ENCODE measurements around the gene IST1. TPM values are rescaled to one million over a fixed set of nuclear protein-coding genes. Genes with fewer than 3 reads are reported as not detected.

The IST1 gene
- total RNA-seq, 1 donor from 2014 or later, result 116 TPM

GRCh38 chr16:71882505-71883167 is 12.7 kb upstream of the IST1 start:
- peak in 1 of 2 donors; percentile 87 for DNase-seq (ENCODE audit: low spot score in 2 of 2)
- H3K4me1 ChIP-seq, result peaks cover 0 to 4% of the 10 kb centered on the region in 2 donors
- H3K27ac ChIP-seq, result peak overlapping the region; percentile 94 to 95
- intact Hi-C loops (cut with DNase I), result loop anchor here (1.0 to 5.0 kb wide), 4 partner anchors 36 to 79 kb away; no protein-coding TSS in a partner anchor
- no peaks in the 10 kb centered on the region for H3K27me3 ChIP-seq
- no peaks in the 10 kb centered on the region for H3K9me3 ChIP-seq
- TF ChIP-seq CTCF (IDR thresholded peaks at IDR 0.05), result peak; percentile 53 to 89 (median 86)
- peaks cover 0 to 25% of the 10 kb centered on the region in 2 donors for H3K36me3 ChIP-seq
- peak overlapping the region; percentile 79 to 87 for H3K4me3 ChIP-seq

- TF ChIP-seq CTCF (IDR thresholded peaks at IDR 0.05), result no peak
- Histone ChIP-seq H3K4me3 (peak overlapping the region; percentile 79 to 87), H3K4me1 (peaks cover 0 to 4% of the 10 kb centered on the region in 2 donors), H3K9me3 (no peaks in the 10 kb centered on the region), H3K27me3 (no peaks in the 10 kb centered on the region), H3K27ac (peak overlapping the region; percentile 94 to 95), H3K36me3 (peaks cover 0 to 23% of the 10 kb centered on the region in 2 donors)
- intact Hi-C loops (cut with DNase I), result loop anchor here (1.0 to 5.0 kb wide), 4 partner anchors 37 to 78 kb away; no protein-coding TSS in a partner anchor
- DNase-seq (ENCODE audit: low spot score in 2 of 2), result peak in 1 of 2 donors; percentile 71
These were observed 12.0 kb upstream of the IST1 start for GRCh38 chr16:71883168-71883848.

GRCh38 chr16:71883849-71884638 is 11.3 kb upstream of the IST1 start, which contains the start of gene ZNF821:
Gene ZNF821, minus strand, starts transcription at chr16:71884182. Its CDS starts 4,236 bp downstream, at chr16:71879946.
- Histone ChIP-seq H3K4me1 (peaks cover 0 to 4% of the 10 kb centered on the region in 2 donors), H3K9me3 (no peaks in the 10 kb centered on the region), H3K27ac (peak within 1 kb of the TSS; percentile 94 to 95), H3K27me3 (no peaks in the 10 kb centered on the region), H3K36me3 (peaks cover 0 to 15% of the 10 kb centered on the region in 2 donors), H3K4me3 (peak within 1 kb of the TSS; percentile 79 to 87)
- TF ChIP-seq CTCF (IDR thresholded peaks at IDR 0.05), result peak; percentile 16 to 45 (median 40)
- DNase-seq (ENCODE audit: low spot score in 2 of 2), result peak in 1 of 2 donors; percentile 89
- intact Hi-C loops (cut with DNase I), result loop anchor here (1.0 to 5.0 kb wide), 7 partner anchors 11 to 161 kb away; partner anchors contain the start of genes AP1G1 and IST1

- peaks cover 0 to 4% of the 10 kb centered on the region in 2 donors for H3K4me1 ChIP-seq
- DNase-seq (ENCODE audit: low spot score in 2 of 2), result no peak
- H3K27me3 ChIP-seq, result no peaks in the 10 kb centered on the region
- H3K9me3 ChIP-seq, result no peaks in the 10 kb centered on the region
- H3K27ac ChIP-seq, result no peak overlapping the region
- TF ChIP-seq CTCF (IDR thresholded peaks at IDR 0.05), result no peak
- H3K36me3 ChIP-seq, result peaks cover 0 to 4% of the 10 kb centered on the region in 2 donors
- intact Hi-C loops (cut with DNase I), result no loop called here
- peak overlapping the region in 1 of 2 donors; percentile 79 for H3K4me3 ChIP-seq
These were observed 10.1 kb upstream of the IST1 start for GRCh38 chr16:71885261-71885650.

- no peaks in the 10 kb centered on the region for H3K36me3 ChIP-seq
- DNase-seq (ENCODE audit: low spot score in 2 of 2), result no peak
- TF ChIP-seq CTCF (IDR thresholded peaks at IDR 0.05), result no peak
- peaks cover 0 to 5% of the 10 kb centered on the region in 2 donors for H3K4me1 ChIP-seq
- intact Hi-C loops (cut with DNase I), result no loop called here
- no peak overlapping the region for H3K4me3 ChIP-seq
- H3K9me3 ChIP-seq, result no peaks in the 10 kb centered on the region
- no peak overlapping the region for H3K27ac ChIP-seq
- no peaks in the 10 kb centered on the region for H3K27me3 ChIP-seq
These were observed 6.2 kb upstream of the IST1 start for GRCh38 chr16:71889147-71889546.

All from ascending aorta (tissue), 2 donors.